K562 (cell line): ENCODE measurements around the gene POLR1H. TPM values are rescaled to one million over a fixed set of nuclear protein-coding genes. Genes with fewer than 3 reads are reported as not detected.

Source experiments
- ATAC-seq: fragments of 200-7000 bp; cut with Tn5 transposase; 3 replicates; pipeline ENCODE4 v1.9.1; 2020; ENCODE audit warnings: moderate library complexity
- BruUV-seq: library from RNA; stranded (reverse); fragments of 400-500 nt; replicated peaks from 2 replicates; lab custom pipeline; 2021; lab: Mats Ljungman, UMichigan
- CTCF ChIA-PET: fragments of 300-600 bp; formaldehyde crosslinking; extraction: SDS; loops from one replicate; lab custom pipeline; 2021; ENCODE audit warnings: low intra/inter-chr PET ratio; lab: Yijun Ruan, JAX
- POLR2A ChIA-PET: fragments of 300-600, 350-650 bp; sonication (Branson Sonifier 250); formaldehyde crosslinking; extraction: SDS; loops from one replicate; lab custom pipeline; 2021; ENCODE audit warnings: antibody characterized with exemption, inconsistent platforms; lab: Yijun Ruan, JAX
- DNase-seq, 4 experiments: peaks; one replicate each; pipeline versions ENCODE4 v3.0.0 to v3.0.0-alpha.2; 2011 to 2018; ENCODE audit warnings: low spot score in 3 of 4, mixed read lengths in 3 of 4; ENCODE audit errors: extremely low read depth in 1 of 4
- FAIRE-seq: peaks from 2 replicates; lab custom pipeline; 2011; peaks lifted over from hg19 to GRCh38; lab: Jason Lieb, UNC
- H2AFZ ChIP-seq: 2 replicates; pipeline ENCODE4 v1.6.0; 2011; ENCODE audit warnings: low read depth, low read length, control low read depth, inconsistent platforms
- H3K27ac ChIP-seq: fragments of 200-600 bp; 3 replicates; pipeline ENCODE4 v1.8.0; 2011; ENCODE audit warnings: low read depth, mild to moderate bottlenecking, control low read depth, inconsistent platforms, low read length, moderate library complexity, mixed read lengths; ENCODE audit errors: extremely low read depth
- H3K27me3 ChIP-seq, 2 experiments: fragments of 300-600 bp in 1 of 2; 2 replicates in 1 of 2; 3 replicates in 1 of 2; pipeline versions ENCODE4 v1.6.0 to v1.8.0; 2011; ENCODE audit warnings: inconsistent platforms in 2 of 2, low read length in 2 of 2, mild to moderate bottlenecking in 1 of 2, mixed read lengths in 1 of 2, moderate library complexity in 1 of 2; ENCODE audit not compliant: control insufficient read depth in 2 of 2, insufficient read depth in 2 of 2
- H3K36me3 ChIP-seq: fragments of 300-600 bp; 3 replicates; pipeline ENCODE4 v1.8.0; 2011; ENCODE audit warnings: mild to moderate bottlenecking, low read length, inconsistent platforms; ENCODE audit not compliant: control insufficient read depth, insufficient read depth
- H3K4me1 ChIP-seq, 2 experiments: fragments of 200-600 bp in 1 of 2; replicated peaks in 1 of 2; 2 replicates in 1 of 2; 3 replicates in 1 of 2; pipeline versions ENCODE4 v1.5.1 to v1.8.0; 2011; ENCODE audit warnings: inconsistent platforms in 2 of 2, low read length in 2 of 2, mild to moderate bottlenecking in 1 of 2, mixed read lengths in 1 of 2, moderate library complexity in 1 of 2; ENCODE audit not compliant: control insufficient read depth in 2 of 2, insufficient read depth in 2 of 2
- H3K4me2 ChIP-seq: 2 replicates; pipeline ENCODE4 v1.6.1; 2011; ENCODE audit warnings: low read length, control low read depth, inconsistent platforms, mixed read lengths; ENCODE audit not compliant: insufficient read depth
- H3K4me3 ChIP-seq: fragments of 200-600 bp; sonication (generic), shearing (Covaris generic); 2 replicates; pipeline ENCODE4 v1.5.1; 2016; ENCODE audit warnings: control low read depth, inconsistent platforms
- H3K79me2 ChIP-seq: fragments of 200-600 bp; 3 replicates; pipeline ENCODE4 v1.8.0; 2011; ENCODE audit warnings: low read length, inconsistent platforms; ENCODE audit not compliant: control insufficient read depth, insufficient read depth
- H3K9ac ChIP-seq, 2 experiments: 2 replicates each; pipeline versions ENCODE4 v1.6.0 to v1.6.1; 2011; ENCODE audit warnings: low read depth in 2 of 2, low read length in 2 of 2, control low read depth in 1 of 2, inconsistent platforms in 1 of 2, mild to moderate bottlenecking in 1 of 2, mixed read lengths in 1 of 2; ENCODE audit not compliant: insufficient read depth in 1 of 2
- H3K9me1 ChIP-seq: one replicate; pipeline ENCODE4 v1.6.0; 2011; ENCODE audit warnings: inconsistent platforms, mild to moderate bottlenecking, low read length, moderate library complexity; ENCODE audit not compliant: control insufficient read depth, insufficient read depth
- H3K9me3 ChIP-seq: replicated peaks from 2 replicates; pipeline ENCODE4 v1.5.1; 2011; ENCODE audit warnings: low read depth, low read length, inconsistent platforms; ENCODE audit not compliant: control insufficient read depth, insufficient read depth
- H4K20me1 ChIP-seq: replicated peaks from 2 replicates; pipeline ENCODE4 v1.6.1; 2011; ENCODE audit warnings: low read length, inconsistent platforms, mixed read lengths; ENCODE audit not compliant: control insufficient read depth, insufficient read depth
- BCLAF1 ChIP-seq, 2 experiments: fragments of 450-650 bp in 1 of 2; IDR thresholded peaks; 2 replicates each; pipeline ENCODE4 v1.6.1; 2011 to 2017; ENCODE audit warnings: low read depth in 2 of 2, antibody characterized with exemption in 1 of 2, borderline replicate concordance in 1 of 2, low read length in 1 of 2, mild to moderate bottlenecking in 1 of 2, mixed read lengths in 1 of 2; ENCODE audit not compliant: control insufficient read depth in 1 of 2
- BRF2 ChIP-seq: IDR thresholded peaks from 3 replicates; pipeline ENCODE4 v1.6.1; 2011; ENCODE audit warnings: borderline replicate concordance, mild to moderate bottlenecking; ENCODE audit not compliant: insufficient read length, insufficient read depth
- CGGBP1 ChIP-seq: fragments of 250-450 bp; sonication (Bioruptor Pico); IDR thresholded peaks from 2 replicates; pipeline ENCODE4 v1.9.0; 2021; ENCODE audit warnings: mild to moderate bottlenecking
- DMBX1 ChIP-seq: fragments of 250-450 bp; sonication (Bioruptor Pico); IDR thresholded peaks from 2 replicates; pipeline ENCODE4 v1.8.0; 2022; ENCODE audit warnings: inconsistent platforms, mild to moderate bottlenecking, moderate library complexity, borderline replicate concordance
- GABPB1 ChIP-seq: sonication (generic); formaldehyde crosslinking; IDR thresholded peaks from 2 replicates; pipeline ENCODE4 v1.8.0; 2022; ENCODE audit warnings: mild to moderate bottlenecking, missing genetic modification reagents
- HIVEP1 ChIP-seq: fragments of 250-450 bp; sonication (Bioruptor Pico); IDR thresholded peaks from 2 replicates; pipeline ENCODE4 v1.4.0; 2020; ENCODE audit warnings: mild to moderate bottlenecking
- POU5F1 ChIP-seq: fragments of 150-350 bp; IDR thresholded peaks from 2 replicates; pipeline ENCODE4 v1.6.1; 2014; ENCODE audit warnings: borderline replicate concordance, low read length, low read depth, mild to moderate bottlenecking; ENCODE audit not compliant: partially characterized antibody
- RFX1 ChIP-seq: fragments of 450-650 bp; IDR thresholded peaks from 2 replicates; pipeline ENCODE4 v1.6.1; 2016; ENCODE audit warnings: mild to moderate bottlenecking, moderate library complexity
- RFX5 ChIP-seq: IDR thresholded peaks from 2 replicates; pipeline ENCODE4 v1.6.1; 2011; ENCODE audit warnings: low read depth, mild to moderate bottlenecking, improper control_type of control experiment, low read length
- SP2 ChIP-seq: IDR thresholded peaks from 2 replicates; pipeline ENCODE4 v1.6.1; 2011; ENCODE audit warnings: mild to moderate bottlenecking, low read depth, low read length, moderate library complexity; ENCODE audit not compliant: poor library complexity, severe bottlenecking; ENCODE audit errors: extremely low read depth
- ZBTB12 ChIP-seq: fragments of 250-450 bp; sonication (Bioruptor Pico); IDR thresholded peaks from 2 replicates; pipeline ENCODE4 v1.4.0; 2020
- WGBS: fragments of 100-300 bp; shearing (Covaris generic); methylation state at CpG from one replicate; pipeline ENCODE4 v1.1.6; 2016; ENCODE audit warnings: low coverage, mixed read lengths; ENCODE audit not compliant: insufficient coverage; ENCODE audit errors: missing lambda C conversion rate; 5-methylcytosine and 5-hydroxymethylcytosine counted together
- in situ Hi-C: fragments of 300-500 bp; cut with MboI; formaldehyde crosslinking; loops from 4 replicates; pipeline ENCODE4 v1.15.0; 2018; ENCODE audit warnings: inconsistent platforms, mixed read lengths
- intact Hi-C: fragments of 100-400 bp; cut with micrococcal nuclease; formaldehyde crosslinking; loops from 2 replicates; pipeline ENCODE4 v1.14.2; 2022
- polyA plus RNA-seq, 8 experiments: library from polyadenylated mRNA; depleted of rRNA in 4 of 8; stranded (reverse) in 5 of 8; unstranded in 3 of 8; fragments of >200 nt; fragmentation: Nextera tagmentation in 2 of 8; fragmentation: Illumina TruSeq in 1 of 8; extraction: Ambion mirVana in 2 of 8; extraction: Trizol in 1 of 8; gene quantifications; 2 replicates each; pipeline versions ENCODE4 v1.2.1 to v1.2.3, GENCODE V29; 2011 to 2014; ENCODE audit warnings: inconsistent platforms in 1 of 8, missing spikeins in 1 of 8
- total RNA-seq, 7 experiments: library from RNA; depleted of rRNA in 6 of 7; stranded (reverse); fragments of >200 nt in 6 of 7; fragmentation: Illumina TruSeq in 2 of 7; extraction: Trizol in 2 of 7; gene quantifications; 2 replicates each; pipeline versions ENCODE4 v1.2.1 to v1.2.3, GENCODE V29; 2011 to 2021; ENCODE audit warnings: low replicate concordance in 1 of 7

Gene POLR1H
- total and polyA plus RNA-seq, 9 of the 15 experiments (the other 6 are each of a cell fraction or from before 2014, with no cell fraction given), result 92.2 to 333 (median 143) TPM

- TF ChIP-seq ZBTB12 (CRISPR knock-in tag) (no peak), RFX5 (no peak), CGGBP1 (CRISPR knock-in tag) (no peak)
These were observed 42.2 kb downstream of the POLR1H start (continued) for GRCh38 chr6:30102970-30103871.

GRCh38 chr6:30103872-30104179 is 42.8 kb downstream of the POLR1H start:
- in situ Hi-C loops (no loop called here), intact Hi-C loops (loop anchor here (1.0 to 10.0 kb wide), 5 partner anchors 27 to 293 kb away; partner anchors contain the start of gene PPP1R11)
- H2AFZ ChIP-seq, result peak overlapping the region; percentile 98
- BruUV-seq, result no TSS peak
- peak overlapping the region in 1 of 2 experiments; percentile 80; a peak in 1 of 4 replicates for H3K9ac ChIP-seq
- no peaks in the 10 kb centered on the region for H3K9me3 ChIP-seq
- 11% methylated on average over 3 of the region's 3 CpGs for WGBS
- no peaks in the 10 kb centered on the region for H4K20me1 ChIP-seq
- H3K9me1 ChIP-seq, result no peaks in the 10 kb centered on the region
- ATAC-seq (no peak), DNase-seq (no peak), FAIRE-seq (no peak)
- H3K27me3 ChIP-seq, result peaks cover 17 to 31% of the 10 kb centered on the region in 2 experiments
- peaks cover 22 to 28% of the 10 kb centered on the region in 2 experiments for H3K4me1 ChIP-seq
- no peaks in the 10 kb centered on the region for H3K36me3 ChIP-seq
- ChIA-PET POLR2A (interaction anchor here (0.7 to 1.3 kb wide), 5 partner anchors 22 to 139 kb away, joined by 3 to 5 read pairs (median 3); partner anchors contain the start of genes POLR1H and PPP1R11), CTCF (interaction anchor here (0.9 to 4.2 kb wide), 3 partner anchors 27 to 67 kb away, joined by 4 to 66 read pairs (median 14); no protein-coding TSS in a partner anchor)
- H3K27ac ChIP-seq, result no peak overlapping the region
- no peak overlapping the region for H3K4me3 ChIP-seq
- no peak overlapping the region for H3K4me2 ChIP-seq
- no peaks in the 10 kb centered on the region for H3K79me2 ChIP-seq
- TF ChIP-seq DMBX1 (CRISPR knock-in tag) (no peak), RFX1 (no peak), POU5F1 (no peak), BRF2 (no peak), GABPB1 (no peak), BCLAF1 (IDR thresholded peaks at IDR 0.05; ENCODE audit: borderline replicate concordance in 1 of 2, control insufficient read depth in 1 of 2, low read depth in 2 of 2, low read length in 1 of 2) (no peak), SP2 (no peak), HIVEP1 (CRISPR knock-in tag) (no peak)
